Cardiac muscle cell (in vitro differentiated cells and primary cell): Measurements from ENCODE around the gene OR10AG1. TPM values are rescaled to one million over a fixed set of nuclear protein-coding genes. Genes with fewer than 3 reads are reported as not detected.

Experiments used
- DNase-seq, 2 donors: peaks; one replicate each; pipeline versions ENCODE4 v3.0.0 to v3.0.0-alpha.2; 2010 to 2017; ENCODE audit warnings: low read depth in 1 of 2, low spot score in 1 of 2
- H3K27ac ChIP-seq: fragments of 200-600 bp; sonication (generic); 2 replicates; pipeline ENCODE4 v1.5.1; 2016
- H3K27me3 ChIP-seq: fragments of 200-600 bp; sonication (generic); 2 replicates; pipeline ENCODE4 v1.6.0; 2016; ENCODE audit warnings: control low read depth
- H3K36me3 ChIP-seq: fragments of 200-600 bp; sonication (generic); 2 replicates; pipeline ENCODE4 v1.5.1; 2016; ENCODE audit warnings: control low read depth
- H3K4me1 ChIP-seq: fragments of 200-600 bp; sonication (generic); 2 replicates; pipeline ENCODE4 v1.8.1; 2017; ENCODE audit warnings: low read depth, mild to moderate bottlenecking, mixed run types
- H3K4me3 ChIP-seq: fragments of 200-600 bp; sonication (generic); 2 replicates; pipeline ENCODE4 v1.5.1; 2016; ENCODE audit warnings: mild to moderate bottlenecking
- H3K9me3 ChIP-seq: fragments of 200-600 bp; sonication (generic); 2 replicates; pipeline ENCODE4 v1.5.1; 2017; ENCODE audit warnings: low read depth, mild to moderate bottlenecking, control low read depth
- CTCF ChIP-seq: IDR thresholded peaks from 2 replicates; pipeline ENCODE4 v1.5.1; 2012; ENCODE audit warnings: low read depth, mild to moderate bottlenecking, low read length
- polyA plus RNA-seq: library from polyadenylated mRNA; unstranded; fragments of >200 nt; fragmentation: Nextera tagmentation; extraction: Ambion mirVana; gene quantifications from 2 replicates; pipeline ENCODE4 v1.2.1, GENCODE V29; 2016
- total RNA-seq: library from RNA; depleted of rRNA; stranded (reverse); fragments of >200 nt; gene quantifications from 2 replicates; pipeline ENCODE4 v1.2.3, GENCODE V29; 2016

Gene OR10AG1
- not detected in 2 replicates for total RNA-seq
- polyA plus RNA-seq = not detected in 2 replicates

- H3K27ac ChIP-seq = no peak within 1 kb of the TSS
- TF ChIP-seq CTCF = no peak
- H3K4me3 ChIP-seq = no peak within 1 kb of the TSS
- no peaks in the 10 kb centered on the region for H3K27me3 ChIP-seq
- no peaks in the 10 kb centered on the region for H3K4me1 ChIP-seq
- H3K9me3 ChIP-seq = no peaks in the 10 kb centered on the region
- DNase-seq = no peak
- H3K36me3 ChIP-seq = no peaks in the 10 kb centered on the region
Observed at GRCh38 chr11:55969845-55970244, at the start of gene OR10AG1. OR10AG1 (minus strand) TSS chr11:55969945; CDS start chr11:55969907, 38 bp downstream.

- no peak for TF ChIP-seq CTCF
- Histone ChIP-seq H3K9me3 (no peaks in the 10 kb centered on the region), H3K36me3 (no peaks in the 10 kb centered on the region), H3K27ac (no peak overlapping the region), H3K27me3 (no peaks in the 10 kb centered on the region), H3K4me3 (no peak overlapping the region), H3K4me1 (no peaks in the 10 kb centered on the region)
- DNase-seq = no peak
Observed at GRCh38 chr11:56013805-56014204, 44.1 kb upstream of the OR10AG1 start.

- Histone ChIP-seq H3K27me3 (no peaks in the 10 kb centered on the region), H3K27ac (no peak overlapping the region), H3K36me3 (no peaks in the 10 kb centered on the region), H3K4me1 (no peaks in the 10 kb centered on the region), H3K4me3 (no peak overlapping the region), H3K9me3 (no peaks in the 10 kb centered on the region)
- no peak for DNase-seq
- TF ChIP-seq CTCF = no peak
Observed at GRCh38 chr11:56010716-56011115, 41.0 kb upstream of the OR10AG1 start.

- no peaks in the 10 kb centered on the region for H3K36me3 ChIP-seq
- no peak for TF ChIP-seq CTCF
- no peak within 1 kb of the TSS for H3K4me3 ChIP-seq
- H3K4me1 ChIP-seq = no peaks in the 10 kb centered on the region
- H3K27me3 ChIP-seq = no peaks in the 10 kb centered on the region
- no peaks in the 10 kb centered on the region for H3K9me3 ChIP-seq
- no peak within 1 kb of the TSS for H3K27ac ChIP-seq
- no peak for DNase-seq
Observed at GRCh38 chr11:55994525-55994924, 24.8 kb upstream of the OR10AG1 start, which contains the start of gene OR5F1. OR5F1 (minus strand) TSS chr11:55994625; CDS start chr11:55994625, 0 bp downstream.

GRCh38 chr11:55970935-55971334 lies 1.2 kb upstream of the OR10AG1 start:
- DNase-seq = no peak
- Histone ChIP-seq H3K4me1 (no peaks in the 10 kb centered on the region), H3K27me3 (no peaks in the 10 kb centered on the region), H3K4me3 (no peak overlapping the region), H3K36me3 (no peaks in the 10 kb centered on the region), H3K27ac (no peak overlapping the region), H3K9me3 (no peaks in the 10 kb centered on the region)
- no peak for TF ChIP-seq CTCF

GRCh38 chr11:55967914-55968313 lies 1.8 kb downstream of the OR10AG1 start:
- no peaks in the 10 kb centered on the region for H3K27me3 ChIP-seq
- no peaks in the 10 kb centered on the region for H3K9me3 ChIP-seq
- no peak for TF ChIP-seq CTCF
- H3K4me3 ChIP-seq = no peak overlapping the region
- no peak for DNase-seq
- no peaks in the 10 kb centered on the region for H3K36me3 ChIP-seq
- H3K4me1 ChIP-seq = no peaks in the 10 kb centered on the region
- H3K27ac ChIP-seq = no peak overlapping the region
